ENCODE data around the gene TAP1.

GRCh38 chr6:32860674-32861073, 7.2 kb upstream of the TAP1 start:
- TF ChIP-seq CTCF (IDR thresholded peaks at IDR 0.05) (no peak), POLR2AphosphoS5 (IDR thresholded peaks at IDR 0.05; ENCODE audit: low read depth, low read length) (no peak)

Data from Panc1 (cell line).